ENCODE measurements around the gene BIVM.

Gene BIVM

DNA sequence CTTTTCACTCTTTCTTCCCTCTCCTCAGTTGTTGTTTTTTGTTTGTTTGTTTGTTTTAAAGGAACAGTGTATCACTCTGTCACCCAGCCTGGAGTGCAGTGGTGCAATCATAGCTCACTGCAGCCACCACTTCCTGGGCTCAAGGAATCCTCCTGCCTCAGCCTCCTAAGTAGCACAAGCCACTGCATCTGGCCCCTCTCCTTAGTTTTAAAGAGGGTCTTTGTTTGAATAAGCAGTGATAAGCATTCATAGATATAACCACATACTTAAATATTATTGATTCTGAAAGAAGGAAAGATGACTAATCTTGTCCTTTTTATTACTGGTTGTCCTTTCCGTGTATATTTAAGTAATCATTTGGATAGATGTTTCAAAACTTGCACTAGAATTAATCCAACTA lies 73.6 kb downstream of the BIVM start:
- no peak overlapping the region for H3K27ac ChIP-seq

DNA sequence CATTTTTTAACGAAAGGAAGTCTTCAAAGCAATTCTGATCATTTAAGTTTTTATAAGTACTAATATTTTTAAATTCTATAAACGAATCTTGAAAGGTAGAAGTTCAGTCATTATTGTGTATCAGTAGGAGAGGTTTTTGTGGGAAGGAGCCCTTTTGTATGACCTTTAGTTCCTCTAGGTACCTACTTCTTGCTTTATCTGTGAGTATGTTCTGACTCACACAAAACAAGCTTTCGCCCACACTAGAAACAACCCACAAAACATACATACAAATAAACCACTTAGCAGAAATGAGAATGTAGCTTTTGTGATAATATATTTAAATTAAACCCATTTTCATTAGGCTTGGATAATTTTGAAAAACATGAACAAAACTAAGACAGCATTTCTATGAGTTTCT lies 74.7 kb downstream of the BIVM start:
- no peak overlapping the region for H3K4me3 ChIP-seq

More for the DNA sequence above, 73.6 kb downstream of the BIVM start:
- no peak overlapping the region for H3K4me3 ChIP-seq

GRCh38 chr13:102875256-102875655 lies 76.3 kb downstream of the BIVM start:
- no peak overlapping the region for H3K4me3 ChIP-seq
- no peak overlapping the region for H3K27ac ChIP-seq

More for the DNA sequence above, 74.7 kb downstream of the BIVM start:
- H3K27ac ChIP-seq: no peak overlapping the region

DNA sequence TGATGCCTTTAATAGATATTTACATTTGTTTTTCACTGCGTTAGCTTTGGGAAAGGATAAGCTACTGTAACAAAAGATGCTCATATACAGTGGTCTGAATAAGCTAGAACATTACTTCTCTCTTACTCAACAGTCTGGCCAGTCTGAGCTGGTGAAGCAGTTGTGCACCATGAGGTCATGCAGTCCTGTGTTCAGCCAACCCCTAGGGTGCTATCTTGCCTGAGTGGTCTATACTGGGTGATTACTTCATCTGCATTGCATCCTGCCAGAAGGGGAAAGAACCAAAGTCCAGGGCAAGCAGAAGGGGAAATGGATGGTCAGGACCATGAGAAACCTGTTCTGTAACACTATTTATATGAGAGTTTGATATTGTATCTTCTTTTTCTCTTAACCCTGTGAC lies 78.4 kb downstream of the BIVM start:
- H3K4me3 ChIP-seq: no peak overlapping the region
- no peak overlapping the region for H3K27ac ChIP-seq

DNA sequence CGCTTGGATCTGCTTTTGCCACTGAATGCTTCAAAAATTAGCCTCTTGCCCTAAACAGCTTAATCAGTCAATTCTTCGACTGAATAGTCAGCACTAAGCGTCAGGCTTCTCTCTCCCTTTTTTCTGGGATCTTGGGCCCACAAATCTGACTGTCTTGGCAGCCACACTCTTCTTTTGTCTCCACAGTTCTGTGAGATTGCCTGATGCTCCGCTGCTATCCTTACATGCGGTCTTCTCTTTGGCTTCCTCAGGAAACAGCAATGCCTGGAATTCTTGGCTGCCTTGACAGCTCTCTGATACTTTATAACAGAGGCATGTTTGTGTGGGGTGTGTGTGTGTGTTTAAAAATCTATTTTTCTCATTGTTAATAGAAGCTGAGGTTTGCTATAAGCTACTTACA lies 79.6 kb downstream of the BIVM start:
- Histone ChIP-seq H3K4me3 (no peak overlapping the region), H3K27ac (no peak overlapping the region)

DNA sequence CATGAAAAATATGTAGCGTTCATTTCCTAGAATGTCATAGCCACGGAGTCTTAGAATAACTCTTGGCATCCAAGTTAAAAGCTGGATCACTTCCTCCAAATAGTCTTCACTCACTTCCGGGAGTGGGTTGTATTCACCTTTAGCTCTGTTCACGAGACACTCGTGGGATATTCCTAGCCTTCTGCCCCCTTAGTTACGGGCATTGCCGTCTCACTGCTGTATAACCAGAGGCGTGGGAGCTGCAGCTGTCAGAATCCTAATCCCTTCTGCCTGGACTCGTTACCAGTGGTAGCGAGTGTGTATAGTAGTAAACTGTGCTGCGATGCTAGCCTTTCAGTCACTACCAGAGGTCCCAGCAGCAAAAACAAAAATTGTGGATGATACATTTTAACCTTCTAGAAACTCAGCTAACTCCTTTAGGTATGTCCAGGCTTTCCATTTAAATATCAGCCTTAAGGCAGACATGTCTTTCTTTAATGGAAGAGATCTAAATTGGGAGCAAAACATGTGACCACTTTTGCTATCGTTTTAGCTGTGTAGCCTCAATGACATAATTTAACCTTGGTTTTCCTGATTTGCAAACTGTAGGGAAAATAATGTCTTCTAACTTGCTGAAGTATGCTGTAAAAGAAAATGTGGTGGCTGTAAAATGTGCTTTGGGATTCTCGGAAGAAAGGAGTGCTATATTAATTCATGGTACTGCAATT lies 81.0 kb downstream of the BIVM start:
- Histone ChIP-seq H3K4me3 (no peak overlapping the region), H3K27ac (no peak overlapping the region)

GRCh38 chr13:102881819-102882686 lies 83.1 kb downstream of the BIVM start:
- no peak overlapping the region for H3K27ac ChIP-seq
- no peak overlapping the region for H3K4me3 ChIP-seq

Data from skin epidermis (tissue), 12 donors.